Body of pancreas (tissue), 4 donors: ENCODE results near the gene SEC22A.

Source experiments
- POLR2A ChIP-seq, 3 donors: fragments of 450-650 bp; IDR thresholded peaks; one replicate each; pipeline ENCODE4 v1.6.1; 2016; ENCODE audit warnings: antibody characterized with exemption in 3 of 3, mild to moderate bottlenecking in 2 of 3
- TF ChIP-seq, protein P1 (sequence below), 7 experiments: fragments of 450-650 bp in 4 of 7; fragments of 200-600 bp in 3 of 7; sonication (generic) in 3 of 7; IDR thresholded peaks; one replicate each; pipeline ENCODE4 v1.5.1; 2016 to 2019; ENCODE audit warnings: antibody characterized with exemption in 7 of 7

DNA sequence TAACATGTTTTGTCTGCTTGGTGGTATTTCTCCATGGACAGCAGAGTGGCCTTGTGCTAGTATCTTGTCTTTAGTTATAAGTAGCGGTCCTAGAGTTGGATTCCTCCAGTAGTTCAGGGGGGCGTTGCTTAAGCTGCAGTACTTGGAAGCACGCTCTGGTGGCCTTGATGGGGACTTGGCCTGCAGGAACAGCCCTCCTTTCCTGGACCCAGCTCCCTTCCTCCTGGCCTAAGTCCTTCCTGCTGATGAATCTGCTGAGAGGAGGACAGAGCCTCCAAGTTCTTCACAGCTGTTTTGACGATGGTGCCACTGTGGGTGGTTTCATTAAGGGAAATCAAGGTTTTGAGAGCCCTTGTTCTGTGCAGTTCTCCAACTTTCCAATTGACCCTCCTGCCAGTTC is 38.6 kb upstream of the SEC22A start:
- TF ChIP-seq, protein P1, sequence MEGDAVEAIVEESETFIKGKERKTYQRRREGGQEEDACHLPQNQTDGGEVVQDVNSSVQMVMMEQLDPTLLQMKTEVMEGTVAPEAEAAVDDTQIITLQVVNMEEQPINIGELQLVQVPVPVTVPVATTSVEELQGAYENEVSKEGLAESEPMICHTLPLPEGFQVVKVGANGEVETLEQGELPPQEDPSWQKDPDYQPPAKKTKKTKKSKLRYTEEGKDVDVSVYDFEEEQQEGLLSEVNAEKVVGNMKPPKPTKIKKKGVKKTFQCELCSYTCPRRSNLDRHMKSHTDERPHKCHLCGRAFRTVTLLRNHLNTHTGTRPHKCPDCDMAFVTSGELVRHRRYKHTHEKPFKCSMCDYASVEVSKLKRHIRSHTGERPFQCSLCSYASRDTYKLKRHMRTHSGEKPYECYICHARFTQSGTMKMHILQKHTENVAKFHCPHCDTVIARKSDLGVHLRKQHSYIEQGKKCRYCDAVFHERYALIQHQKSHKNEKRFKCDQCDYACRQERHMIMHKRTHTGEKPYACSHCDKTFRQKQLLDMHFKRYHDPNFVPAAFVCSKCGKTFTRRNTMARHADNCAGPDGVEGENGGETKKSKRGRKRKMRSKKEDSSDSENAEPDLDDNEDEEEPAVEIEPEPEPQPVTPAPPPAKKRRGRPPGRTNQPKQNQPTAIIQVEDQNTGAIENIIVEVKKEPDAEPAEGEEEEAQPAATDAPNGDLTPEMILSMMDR (IDR thresholded peaks at IDR 0.05): no peak
- TF ChIP-seq POLR2A (IDR thresholded peaks at IDR 0.05): no peak
